GM18520 (cell line): ENCODE results near the gene GAL3ST3.
"Not testable (repeated sequence)": the region's sequence is repeated elsewhere in the genome, so short reads cannot be mapped to it uniquely, and the experiment has no call there.

ENCODE experiments used
- ATAC-seq: cut with Tn5 transposase; IDR thresholded peaks from one replicate; pipeline ENCODE4 v1.9.1; 2021; ENCODE audit not compliant: unreplicated experiment

GAL3ST3 gene

GRCh38 chr11:66014804-66015453 lies 34.0 kb downstream of the GAL3ST3 start:
- ATAC-seq = no peak

- no peak for ATAC-seq
These were observed 35.2 kb downstream of the GAL3ST3 start for GRCh38 chr11:66013762-66014100.

GRCh38 chr11:66012946-66013761 lies 35.8 kb downstream of the GAL3ST3 start:
- ATAC-seq = no peak

- ATAC-seq = no peak
These were observed 36.5 kb downstream of the GAL3ST3 start for GRCh38 chr11:66012371-66012945.

- ATAC-seq = no peak
These were observed 37.1 kb downstream of the GAL3ST3 start, which contains the start of gene CST6 for GRCh38 chr11:66011785-66012303. Gene CST6 (plus strand): TSS chr11:66012008. CDS start chr11:66012045, 37 bp downstream.

- ATAC-seq = no peak
These were observed 37.6 kb downstream of the GAL3ST3 start for GRCh38 chr11:66011239-66011784.

- not testable (repeated sequence) for ATAC-seq
These were observed 38.9 kb downstream of the GAL3ST3 start for GRCh38 chr11:66010036-66010435.

- no peak for ATAC-seq
These were observed 40.4 kb downstream of the GAL3ST3 start for GRCh38 chr11:66008468-66009101.

- no peak for ATAC-seq
These were observed 40.9 kb downstream of the GAL3ST3 start for GRCh38 chr11:66008095-66008467.

GRCh38 chr11:66007201-66007634 lies 41.7 kb downstream of the GAL3ST3 start:
- ATAC-seq = no peak

GRCh38 chr11:66006891-66007176 lies 42.1 kb downstream of the GAL3ST3 start:
- ATAC-seq = no peak

- ATAC-seq = no peak
These were observed 42.6 kb downstream of the GAL3ST3 start for GRCh38 chr11:66006134-66006890.

GRCh38 chr11:66004186-66004585 lies 44.8 kb downstream of the GAL3ST3 start:
- no peak for ATAC-seq

- ATAC-seq = no peak
These were observed 45.7 kb downstream of the GAL3ST3 start for GRCh38 chr11:66003291-66003690.

GRCh38 chr11:66002648-66003225 lies 46.2 kb downstream of the GAL3ST3 start:
- peak; percentile 39 for ATAC-seq

GRCh38 chr11:66001942-66002647 lies 46.9 kb downstream of the GAL3ST3 start, which contains the start of the genes BANF1 and EIF1AD:
Gene BANF1 (plus strand): TSS chr11:66002503. CDS start chr11:66003251, 748 bp downstream.
Gene EIF1AD (minus strand): TSS chr11:66002157. CDS start chr11:66000389, 1,768 bp downstream.
- ATAC-seq = peak; percentile 79

GRCh38 chr11:65997286-65997685 lies 51.7 kb downstream of the GAL3ST3 start:
- no peak for ATAC-seq

- no peak for ATAC-seq
These were observed 56.9 kb downstream of the GAL3ST3 start for GRCh38 chr11:65992056-65992455.
